Transverse colon (tissue), 3 donors: Measurements from ENCODE around the gene RNF125.

Experiments used
- POLR2A ChIP-seq: fragments of 450-650 bp; IDR thresholded peaks from one replicate; pipeline ENCODE4 v1.6.1; 2016; ENCODE audit warnings: antibody characterized with exemption, mild to moderate bottlenecking, moderate library complexity
- TF ChIP-seq, protein P1 (sequence below), 5 experiments: fragments of 200-600 bp in 3 of 5; fragments of 450-650 bp in 2 of 5; sonication (generic) in 3 of 5; IDR thresholded peaks; 1 replicate in 2 of 5; 2 replicates in 3 of 5; pipeline ENCODE4 v1.5.1; 2016 to 2017; ENCODE audit warnings: antibody characterized with exemption in 5 of 5, inconsistent platforms in 3 of 5, mild to moderate bottlenecking in 2 of 5, moderate library complexity in 1 of 5

DNA sequence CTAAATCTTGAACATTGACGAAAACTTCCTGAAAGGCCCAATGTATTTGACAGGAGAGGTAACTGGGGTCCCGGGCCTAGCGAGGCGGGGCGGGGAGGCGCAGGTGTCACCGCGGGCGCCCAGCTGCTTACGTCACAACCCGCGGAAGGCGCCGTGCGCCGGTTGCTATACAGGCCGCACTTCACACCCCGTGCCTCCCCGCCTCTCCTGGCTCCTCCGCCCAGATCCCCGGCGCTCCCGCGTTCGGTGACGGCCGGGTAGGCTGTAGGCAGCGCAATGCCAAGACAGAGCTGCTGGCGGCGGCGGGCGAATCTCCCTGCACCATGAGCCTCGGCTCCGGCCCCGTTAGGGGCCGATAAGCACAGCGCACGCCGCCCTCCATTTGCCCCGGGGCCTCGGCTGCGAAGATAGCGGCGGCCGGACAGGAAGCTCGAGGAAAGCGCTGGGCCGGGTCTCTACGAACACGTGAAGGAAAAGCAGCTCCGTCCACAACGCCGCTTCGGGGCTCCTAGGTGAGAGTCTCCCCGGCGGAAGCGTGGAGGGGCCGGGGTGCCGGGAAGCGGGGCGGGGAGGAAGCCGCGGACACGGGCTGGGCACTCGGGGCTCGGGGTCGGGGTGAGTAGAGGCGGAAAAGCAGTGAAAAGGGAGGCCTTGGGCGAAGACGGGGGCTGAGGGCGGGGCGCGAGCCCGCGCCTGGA is 73.2 kb downstream of the RNF125 start, which contains the start of gene RNF138:
- TF ChIP-seq, protein P1, sequence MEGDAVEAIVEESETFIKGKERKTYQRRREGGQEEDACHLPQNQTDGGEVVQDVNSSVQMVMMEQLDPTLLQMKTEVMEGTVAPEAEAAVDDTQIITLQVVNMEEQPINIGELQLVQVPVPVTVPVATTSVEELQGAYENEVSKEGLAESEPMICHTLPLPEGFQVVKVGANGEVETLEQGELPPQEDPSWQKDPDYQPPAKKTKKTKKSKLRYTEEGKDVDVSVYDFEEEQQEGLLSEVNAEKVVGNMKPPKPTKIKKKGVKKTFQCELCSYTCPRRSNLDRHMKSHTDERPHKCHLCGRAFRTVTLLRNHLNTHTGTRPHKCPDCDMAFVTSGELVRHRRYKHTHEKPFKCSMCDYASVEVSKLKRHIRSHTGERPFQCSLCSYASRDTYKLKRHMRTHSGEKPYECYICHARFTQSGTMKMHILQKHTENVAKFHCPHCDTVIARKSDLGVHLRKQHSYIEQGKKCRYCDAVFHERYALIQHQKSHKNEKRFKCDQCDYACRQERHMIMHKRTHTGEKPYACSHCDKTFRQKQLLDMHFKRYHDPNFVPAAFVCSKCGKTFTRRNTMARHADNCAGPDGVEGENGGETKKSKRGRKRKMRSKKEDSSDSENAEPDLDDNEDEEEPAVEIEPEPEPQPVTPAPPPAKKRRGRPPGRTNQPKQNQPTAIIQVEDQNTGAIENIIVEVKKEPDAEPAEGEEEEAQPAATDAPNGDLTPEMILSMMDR (IDR thresholded peaks at IDR 0.05): peak in 1 of 5 experiments; percentile 25
- TF ChIP-seq POLR2A: peak; percentile 89
